ENCODE results near the gene CANX.
"Not testable (repeated sequence)": the region's sequence is repeated elsewhere in the genome, so short reads cannot be mapped to it uniquely, and the experiment has no call there.

CANX gene

GRCh38 chr5:179731791-179732411, 33.1 kb downstream of the CANX start:
- DNase-seq (ENCODE audit: low spot score in 2 of 2) (peak; percentile 12 to 67), ATAC-seq (peak; percentile 55)
- peak overlapping the region; percentile 89 for H3K27ac Mint-ChIP-seq
- H3K9me3 Mint-ChIP-seq = no peaks in the 10 kb centered on the region
- H3K4me1 Mint-ChIP-seq = peaks cover 17% of the 10 kb centered on the region
- H3K36me3 Mint-ChIP-seq = peaks cover 84% of the 10 kb centered on the region
- peak overlapping the region; percentile 85 for H3K4me3 Mint-ChIP-seq

GRCh38 chr5:179732412-179732917, 33.7 kb downstream of the CANX start, which contains the start of gene MAML1:
TSS of gene MAML1 (plus strand) at chr5:179732822. CDS start at chr5:179733113, 291 bp downstream.
- Mint-ChIP-seq H3K27ac (peak within 1 kb of the TSS; percentile 89), H3K9me3 (no peaks in the 10 kb centered on the region), H3K4me3 (peak within 1 kb of the TSS; percentile 85), H3K4me1 (peaks cover 23% of the 10 kb centered on the region), H3K36me3 (peaks cover 79% of the 10 kb centered on the region)
- ATAC-seq = peak; percentile 97
- peak; percentile 94 to 99 for DNase-seq (ENCODE audit: low spot score in 2 of 2)

GRCh38 chr5:179732918-179733771, 34.4 kb downstream of the CANX start:
- H3K9me3 Mint-ChIP-seq = no peaks in the 10 kb centered on the region
- peaks cover 30% of the 10 kb centered on the region for H3K4me1 Mint-ChIP-seq
- H3K36me3 Mint-ChIP-seq = peaks cover 76% of the 10 kb centered on the region
- DNase-seq (ENCODE audit: low spot score in 2 of 2) = peak in 1 of 2 donors; percentile 68
- H3K4me3 Mint-ChIP-seq = peak overlapping the region; percentile 85
- peak overlapping the region; percentile 89 for H3K27ac Mint-ChIP-seq
- peak; percentile 55 for ATAC-seq

GRCh38 chr5:179733772-179734126, 35.0 kb downstream of the CANX start:
- Mint-ChIP-seq H3K36me3 (peaks cover 76% of the 10 kb centered on the region), H3K4me3 (peak overlapping the region; percentile 85), H3K27ac (peak overlapping the region; percentile 87), H3K4me1 (peaks cover 36% of the 10 kb centered on the region), H3K9me3 (no peaks in the 10 kb centered on the region)
- no peak for DNase-seq (ENCODE audit: low spot score in 2 of 2)
- ATAC-seq = no peak

- peak overlapping the region; percentile 85 for H3K4me3 Mint-ChIP-seq
- peaks cover 72% of the 10 kb centered on the region for H3K36me3 Mint-ChIP-seq
- peak overlapping the region; percentile 87 for H3K27ac Mint-ChIP-seq
- peaks cover 44% of the 10 kb centered on the region for H3K4me1 Mint-ChIP-seq
- DNase-seq (ENCODE audit: low spot score in 2 of 2) (no peak), ATAC-seq (no peak)
- no peaks in the 10 kb centered on the region for H3K9me3 Mint-ChIP-seq
These were observed 35.9 kb downstream of the CANX start for GRCh38 chr5:179734536-179735164.

- Mint-ChIP-seq H3K4me1 (peaks cover 54% of the 10 kb centered on the region), H3K27ac (peak overlapping the region; percentile 8), H3K36me3 (peaks cover 65% of the 10 kb centered on the region), H3K4me3 (no peak overlapping the region), H3K9me3 (no peaks in the 10 kb centered on the region)
- DNase-seq (ENCODE audit: low spot score in 2 of 2) = no peak
- ATAC-seq = no peak
These were observed 40.0 kb downstream of the CANX start for GRCh38 chr5:179738742-179739141.

- Mint-ChIP-seq H3K36me3 (peaks cover 63% of the 10 kb centered on the region), H3K4me1 (peaks cover 41% of the 10 kb centered on the region)
- H3K27ac Mint-ChIP-seq; ATAC-seq; DNase-seq (ENCODE audit: low spot score in 2 of 2); H3K9me3 Mint-ChIP-seq; H3K4me3 Mint-ChIP-seq: not testable (repeated sequence)
These were observed 45.3 kb downstream of the CANX start for GRCh38 chr5:179744106-179744505.

GRCh38 chr5:179746872-179747271, 48.1 kb downstream of the CANX start:
- ATAC-seq (no peak), DNase-seq (ENCODE audit: low spot score in 2 of 2) (no peak)
- Mint-ChIP-seq H3K4me1 (peaks cover 34% of the 10 kb centered on the region), H3K27ac (peak overlapping the region; percentile 78), H3K36me3 (peaks cover 42% of the 10 kb centered on the region), H3K9me3 (no peaks in the 10 kb centered on the region), H3K4me3 (no peak overlapping the region)

GRCh38 chr5:179747811-179748210, 49.0 kb downstream of the CANX start:
- H3K4me1 Mint-ChIP-seq = peaks cover 34% of the 10 kb centered on the region
- peaks cover 44% of the 10 kb centered on the region for H3K36me3 Mint-ChIP-seq
- no peak for DNase-seq (ENCODE audit: low spot score in 2 of 2)
- ATAC-seq = no peak
- no peak overlapping the region for H3K4me3 Mint-ChIP-seq
- H3K27ac Mint-ChIP-seq = no peak overlapping the region
- no peaks in the 10 kb centered on the region for H3K9me3 Mint-ChIP-seq

GRCh38 chr5:179749857-179750508, 51.2 kb downstream of the CANX start:
- Mint-ChIP-seq H3K27ac (peak overlapping the region; percentile 29), H3K4me3 (no peak overlapping the region), H3K4me1 (peaks cover 51% of the 10 kb centered on the region), H3K9me3 (no peaks in the 10 kb centered on the region), H3K36me3 (peaks cover 34% of the 10 kb centered on the region)
- DNase-seq (ENCODE audit: low spot score in 2 of 2) (no peak), ATAC-seq (no peak)

GRCh38 chr5:179753971-179754370, 55.2 kb downstream of the CANX start:
- H3K4me3 Mint-ChIP-seq = no peak overlapping the region
- ATAC-seq (no peak), DNase-seq (ENCODE audit: low spot score in 2 of 2) (no peak)
- H3K36me3 Mint-ChIP-seq = peaks cover 12% of the 10 kb centered on the region
- peak overlapping the region; percentile 49 for H3K27ac Mint-ChIP-seq
- no peaks in the 10 kb centered on the region for H3K9me3 Mint-ChIP-seq
- peaks cover 42% of the 10 kb centered on the region for H3K4me1 Mint-ChIP-seq

- peaks cover 46% of the 10 kb centered on the region for H3K4me1 Mint-ChIP-seq
- ATAC-seq (no peak), DNase-seq (ENCODE audit: low spot score in 2 of 2) (no peak)
- peaks cover 12% of the 10 kb centered on the region for H3K36me3 Mint-ChIP-seq
- H3K4me3 Mint-ChIP-seq = no peak overlapping the region
- H3K27ac Mint-ChIP-seq = peak overlapping the region; percentile 49
- H3K9me3 Mint-ChIP-seq = no peaks in the 10 kb centered on the region
These were observed 56.3 kb downstream of the CANX start for GRCh38 chr5:179755022-179755421.

GRCh38 chr5:179758955-179759354, 60.2 kb downstream of the CANX start:
- Mint-ChIP-seq H3K27ac (peak overlapping the region; percentile 92), H3K4me1 (peaks cover 68% of the 10 kb centered on the region), H3K36me3 (peaks cover under 1% of the 10 kb centered on the region), H3K4me3 (no peak overlapping the region), H3K9me3 (no peaks in the 10 kb centered on the region)
- no peak for DNase-seq (ENCODE audit: low spot score in 2 of 2)
- ATAC-seq = no peak

GRCh38 chr5:179759581-179760551, 61.1 kb downstream of the CANX start:
- Mint-ChIP-seq H3K36me3 (peaks cover 8% of the 10 kb centered on the region), H3K4me3 (no peak overlapping the region), H3K9me3 (no peaks in the 10 kb centered on the region), H3K4me1 (peaks cover 60% of the 10 kb centered on the region), H3K27ac (peak overlapping the region; percentile 92)
- DNase-seq (ENCODE audit: low spot score in 2 of 2) = no peak
- peak; percentile 70 for ATAC-seq

Data from stimulated activated effector memory CD8-positive, alpha-beta T cell treated with anti-CD3 and anti-CD28 coated beads, Interleukin-12 subunit alpha, Interleukin-12 subunit beta, amount 100 ng/mL, for 72 hours (primary cell).